Neural progenitor cell (in vitro differentiated cells): ENCODE measurements around the gene ZNF341. TPM values are rescaled to one million over a fixed set of nuclear protein-coding genes. Genes with fewer than 3 reads are reported as not detected.

Source experiments
- DNase-seq: peaks from one replicate; pipeline ENCODE4 v3.0.0-alpha.2; 2016; ENCODE audit warnings: low spot score
- H2AFZ ChIP-seq: fragments of 200-600 bp; sonication (generic); replicated peaks from 2 replicates; pipeline ENCODE4 v1.6.1; 2016; ENCODE audit warnings: antibody characterized with exemption
- H3F3A ChIP-seq: fragments of 200-600 bp; sonication (generic); 2 replicates; pipeline ENCODE4 v1.6.1; 2016; ENCODE audit warnings: antibody characterized with exemption, low read depth
- H3K27ac ChIP-seq: fragments of 200-600 bp; sonication (generic); 2 replicates; pipeline ENCODE4 v1.5.1; 2016; ENCODE audit warnings: mild to moderate bottlenecking
- H3K27me3 ChIP-seq: fragments of 200-600 bp; sonication (generic); 2 replicates; pipeline ENCODE4 v1.6.1; 2016; ENCODE audit warnings: mild to moderate bottlenecking, moderate library complexity
- H3K36me3 ChIP-seq: fragments of 200-600 bp; sonication (generic); 2 replicates; pipeline ENCODE4 v1.5.1; 2016
- H3K4me1 ChIP-seq: fragments of 200-600 bp; sonication (generic); 2 replicates; pipeline ENCODE4 v1.6.1; 2016; ENCODE audit warnings: mixed run types
- H3K4me2 ChIP-seq: fragments of 200-600 bp; sonication (generic); 2 replicates; pipeline ENCODE4 v1.6.1; 2016
- H3K4me3 ChIP-seq: fragments of 200-600 bp; sonication (generic); 2 replicates; pipeline ENCODE4 v1.5.1; 2016
- H3K79me2 ChIP-seq: fragments of 200-600 bp; sonication (generic); 2 replicates; pipeline ENCODE4 v1.6.1; 2016; ENCODE audit warnings: low read depth
- H3K9ac ChIP-seq: fragments of 200-600 bp; sonication (generic); 2 replicates; pipeline ENCODE4 v1.6.1; 2016
- H3K9me3 ChIP-seq: fragments of 200-600 bp; sonication (generic); 2 replicates; pipeline ENCODE4 v1.5.1; 2016; ENCODE audit warnings: low read depth
- H4K20me1 ChIP-seq: fragments of 200-600 bp; sonication (generic); 2 replicates; pipeline ENCODE4 v1.6.1; 2016; ENCODE audit warnings: low read depth
- H3K27ac Mint-ChIP-seq: 3 replicates; pipeline ENCODE4 v1.8.0; 2021; ENCODE audit warnings: mixed read lengths
- H3K27me3 Mint-ChIP-seq: 2 replicates; pipeline ENCODE4 v1.8.0; 2022; ENCODE audit warnings: low read depth, mild to moderate bottlenecking, inconsistent platforms, moderate library complexity, mixed read lengths; ENCODE audit not compliant: insufficient read depth
- H3K36me3 Mint-ChIP-seq: 3 replicates; pipeline ENCODE4 v1.8.0; 2021; ENCODE audit warnings: mixed read lengths
- H3K4me1 Mint-ChIP-seq: 3 replicates; pipeline ENCODE4 v1.8.0; 2021; ENCODE audit warnings: mixed read lengths
- H3K4me3 Mint-ChIP-seq: 3 replicates; pipeline ENCODE4 v1.8.0; 2021; ENCODE audit warnings: mild to moderate bottlenecking, moderate library complexity, mixed read lengths
- H3K9me3 Mint-ChIP-seq: 3 replicates; pipeline ENCODE4 v1.8.0; 2020; ENCODE audit warnings: mixed read lengths
- CTCF ChIP-seq: fragments of 200-600 bp; sonication (generic); IDR thresholded peaks from 2 replicates; pipeline ENCODE4 v1.5.1; 2017; ENCODE audit warnings: antibody characterized with exemption, mild to moderate bottlenecking
- EZH2 ChIP-seq: fragments of 200-600 bp; sonication (generic); IDR thresholded peaks from 2 replicates; pipeline ENCODE4 v1.6.1; 2017; ENCODE audit warnings: antibody characterized with exemption, mild to moderate bottlenecking, moderate library complexity
- EZH2phosphoT487 ChIP-seq: fragments of 200-600 bp; sonication (generic); IDR thresholded peaks from 2 replicates; pipeline ENCODE4 v1.6.1; 2017; ENCODE audit warnings: antibody characterized with exemption
- total RNA-seq: library from RNA; depleted of rRNA; stranded (reverse); fragments of >200 nt; gene quantifications from 2 replicates; pipeline ENCODE4 v1.2.3, GENCODE V29; 2015; ENCODE audit warnings: low replicate concordance

ZNF341 gene
- total RNA-seq, 1 donor from 2014 or later: 0.82 TPM

DNA sequence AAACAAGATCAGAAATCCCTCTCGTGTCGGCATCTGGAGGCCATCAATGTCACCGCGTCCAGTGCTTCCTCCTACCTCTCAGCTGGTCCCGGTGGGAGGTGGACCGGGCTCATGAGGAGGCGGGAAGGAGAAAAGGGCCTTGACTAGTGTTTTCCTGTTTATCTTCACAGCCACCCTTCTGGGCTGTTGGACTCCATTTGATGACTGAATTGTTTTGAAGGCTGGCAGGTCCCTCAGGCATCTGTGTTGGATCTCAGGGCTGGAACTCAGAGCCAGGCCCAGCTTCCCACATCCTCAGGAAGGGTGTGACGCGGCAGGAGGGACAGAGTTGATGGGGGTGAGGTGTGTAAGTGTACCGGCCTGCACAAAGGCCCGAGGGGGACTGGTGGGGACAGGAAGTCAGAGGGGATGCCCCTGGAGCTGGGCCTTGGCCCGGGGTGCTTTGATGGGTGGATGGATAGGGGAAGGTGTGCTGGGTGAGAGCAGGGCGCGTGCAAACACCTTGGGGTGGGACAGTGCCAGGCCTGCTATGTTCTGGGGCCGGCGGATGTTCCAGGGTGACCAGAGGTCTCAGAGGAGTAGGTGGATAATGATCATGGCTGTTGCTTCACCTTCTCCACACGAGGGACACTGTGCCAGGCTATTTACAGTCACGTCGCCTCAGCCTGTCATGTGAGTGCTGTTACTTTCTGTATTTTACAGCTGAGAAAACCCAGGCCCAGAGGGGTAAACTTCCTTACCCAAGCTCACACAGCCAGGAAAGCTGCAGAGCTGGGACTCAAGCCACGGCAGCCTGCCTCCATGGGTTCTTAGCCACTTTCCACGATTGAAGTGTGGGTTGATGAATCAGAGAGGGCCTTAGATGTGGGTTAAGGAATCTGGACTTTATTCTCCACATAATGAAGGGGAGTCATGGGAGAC lies 61.5 kb downstream of the ZNF341 start:
- no peak overlapping the region for H3K9ac ChIP-seq
- H3K27me3 ChIP-seq: no peaks in the 10 kb centered on the region
- no peaks in the 10 kb centered on the region for H4K20me1 ChIP-seq
- H3K4me2 ChIP-seq: no peak overlapping the region
- Mint-ChIP-seq H3K27ac (peak overlapping the region; percentile 74), H3K4me3 (no peak overlapping the region), H3K27me3 (peaks cover 3% of the 10 kb centered on the region), H3K36me3 (peaks cover 3% of the 10 kb centered on the region), H3K4me1 (peaks cover 2% of the 10 kb centered on the region), H3K9me3 (no peaks in the 10 kb centered on the region)
- H3K79me2 ChIP-seq: no peaks in the 10 kb centered on the region
- no peaks in the 10 kb centered on the region for H3K4me1 ChIP-seq
- no peaks in the 10 kb centered on the region for H3K9me3 ChIP-seq
- TF ChIP-seq CTCF (no peak), EZH2 (no peak), EZH2phosphoT487 (no peak)
- H3K4me3 ChIP-seq: no peak overlapping the region
- H3F3A ChIP-seq: no peaks in the 10 kb centered on the region
- DNase-seq: no peak
- H3K36me3 ChIP-seq: no peaks in the 10 kb centered on the region
- no peak overlapping the region for H3K27ac ChIP-seq
- no peak overlapping the region for H2AFZ ChIP-seq

DNA sequence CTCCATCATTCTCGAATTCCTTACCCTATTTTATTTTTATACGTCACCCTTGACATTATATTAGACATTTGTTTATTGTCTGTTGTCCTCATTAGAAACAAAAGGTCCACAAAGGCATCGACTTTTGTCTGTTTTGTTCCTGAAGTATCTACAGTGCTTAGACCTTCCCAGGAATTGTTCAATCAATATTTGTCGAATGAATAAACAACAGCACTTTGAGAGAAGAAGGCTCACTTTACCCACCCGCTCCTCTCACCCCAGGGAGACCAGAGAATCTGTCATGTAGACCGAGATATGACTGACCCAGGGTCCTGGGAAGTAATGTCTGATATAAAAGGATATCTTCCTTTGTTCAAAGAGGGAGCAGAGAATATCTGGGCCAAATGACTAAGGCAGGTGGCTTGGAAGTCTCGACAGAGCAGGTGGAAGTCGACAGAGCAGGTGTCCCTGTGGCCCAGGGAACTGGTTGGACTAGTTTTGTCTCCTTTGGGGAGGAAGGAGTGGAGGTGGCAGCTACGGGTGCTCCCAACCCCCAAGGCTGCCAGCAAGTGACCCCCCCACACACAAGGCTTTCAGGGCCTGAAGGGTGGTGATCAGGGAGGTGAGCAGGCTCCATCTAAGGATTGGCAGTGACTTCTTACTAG lies 64.6 kb downstream of the ZNF341 start:
- Histone ChIP-seq H3K36me3 (no peaks in the 10 kb centered on the region), H3F3A (no peaks in the 10 kb centered on the region), H3K4me1 (no peaks in the 10 kb centered on the region), H3K79me2 (no peaks in the 10 kb centered on the region), H2AFZ (no peak overlapping the region), H4K20me1 (no peaks in the 10 kb centered on the region), H3K9me3 (no peaks in the 10 kb centered on the region), H3K4me3 (no peak overlapping the region), H3K9ac (no peak overlapping the region), H3K4me2 (no peak overlapping the region), H3K27me3 (no peaks in the 10 kb centered on the region), H3K27ac (no peak overlapping the region)
- DNase-seq: no peak
- Mint-ChIP-seq H3K9me3 (peaks cover 4% of the 10 kb centered on the region), H3K4me3 (no peak overlapping the region), H3K27me3 (peaks cover 3% of the 10 kb centered on the region), H3K36me3 (no peaks in the 10 kb centered on the region), H3K27ac (no peak overlapping the region), H3K4me1 (no peaks in the 10 kb centered on the region)
- TF ChIP-seq EZH2phosphoT487 (no peak), CTCF (no peak), EZH2 (no peak)

- H3K9ac ChIP-seq: no peak overlapping the region
- no peaks in the 10 kb centered on the region for H3K27me3 ChIP-seq
- no peaks in the 10 kb centered on the region for H3K79me2 ChIP-seq
- no peak overlapping the region for H2AFZ ChIP-seq
- H4K20me1 ChIP-seq: no peaks in the 10 kb centered on the region
- peaks cover 5% of the 10 kb centered on the region for H3K9me3 Mint-ChIP-seq
- H3F3A ChIP-seq: no peaks in the 10 kb centered on the region
- H3K4me3 Mint-ChIP-seq: no peak overlapping the region
- no peaks in the 10 kb centered on the region for H3K36me3 ChIP-seq
- DNase-seq: no peak
- no peaks in the 10 kb centered on the region for H3K4me1 Mint-ChIP-seq
- no peaks in the 10 kb centered on the region for H3K36me3 Mint-ChIP-seq
- no peaks in the 10 kb centered on the region for H3K4me1 ChIP-seq
- peak overlapping the region; percentile 82 for H3K27ac Mint-ChIP-seq
- H3K9me3 ChIP-seq: no peaks in the 10 kb centered on the region
- H3K4me3 ChIP-seq: no peak overlapping the region
- H3K27me3 Mint-ChIP-seq: peaks cover 3% of the 10 kb centered on the region
- TF ChIP-seq CTCF (no peak), EZH2 (no peak), EZH2phosphoT487 (no peak)
- H3K4me2 ChIP-seq: no peak overlapping the region
- no peak overlapping the region for H3K27ac ChIP-seq
Observed at GRCh38 chr20:33796907-33797544, 65.2 kb downstream of the ZNF341 start.
